Activated CD8-positive, alpha-beta T cell treated with anti-CD3 and anti-CD28 coated beads for 36 hours (primary cell): ENCODE data around the gene ZNF81. TPM values are rescaled to one million over a fixed set of nuclear protein-coding genes. Genes with fewer than 3 reads are reported as not detected.
A peak's percentile ranks its signal among the peaks of the same experiment; 100 is the strongest.
"Not testable (repeated sequence)": the region's sequence is repeated elsewhere in the genome, so short reads cannot be mapped to it uniquely, and the experiment has no call there.

ENCODE experiments used
- ATAC-seq: fragments of 200-7000 bp; cut with Tn5 transposase; one replicate; pipeline ENCODE4 v1.10.0; 2021; ENCODE audit warnings: mild to moderate bottlenecking, moderate library complexity
- CTCF ChIA-PET: fragments of 350-600 bp; sonication (Branson Sonifier 250); formaldehyde crosslinking; loops from one replicate; lab custom pipeline; 2021; ENCODE audit warnings: antibody characterized with exemption; lab: Charles Lee
- POLR2A ChIA-PET: fragments of 350-600 bp; sonication (Branson Sonifier 250); formaldehyde crosslinking; loops from one replicate; lab custom pipeline; 2021; ENCODE audit warnings: antibody characterized with exemption; lab: Charles Lee
- DNase-seq: peaks from one replicate; pipeline ENCODE4 v3.0.0-alpha.2; 2020
- H3K27ac Mint-ChIP-seq: one replicate; pipeline ENCODE4 v1.8.0; 2021; ENCODE audit warnings: mild to moderate bottlenecking, mixed read lengths
- H3K27me3 Mint-ChIP-seq: one replicate; pipeline ENCODE4 v1.8.0; 2021; ENCODE audit warnings: mixed read lengths
- H3K36me3 Mint-ChIP-seq: one replicate; pipeline ENCODE4 v1.8.0; 2021; ENCODE audit warnings: low read depth, mixed read lengths
- H3K4me1 Mint-ChIP-seq: one replicate; pipeline ENCODE4 v1.8.0; 2021; ENCODE audit warnings: low read depth, mixed read lengths
- H3K4me3 Mint-ChIP-seq: one replicate; pipeline ENCODE4 v1.8.0; 2021; ENCODE audit warnings: mild to moderate bottlenecking, moderate library complexity, mixed read lengths
- H3K9me3 Mint-ChIP-seq: one replicate; pipeline ENCODE4 v1.8.0; 2021; ENCODE audit warnings: mixed read lengths
- CTCF ChIP-seq: fragments of 200-600 bp; IDR thresholded peaks from one replicate; pipeline ENCODE4 v1.8.0; 2022; ENCODE audit warnings: antibody characterized with exemption, mild to moderate bottlenecking
- intact Hi-C: fragments of 100-400 bp; cut with micrococcal nuclease; formaldehyde crosslinking; loops from one replicate; pipeline ENCODE4 v1.10.0; 2022
- total RNA-seq, 2 experiments: library from RNA; stranded (reverse); gene quantifications; one replicate each; pipeline ENCODE4 v1.2.3, GENCODE V29; 2021

ZNF81 gene
- total RNA-seq, 2 experiments from 2014 or later = 5.4 to 6.3 TPM

GRCh38 chrX:47918274-47918673 lies 81.6 kb downstream of the ZNF81 start:
- Mint-ChIP-seq H3K4me3 (no peak overlapping the region), H3K27me3 (no peaks in the 10 kb centered on the region), H3K27ac (no peak overlapping the region), H3K36me3 (peaks cover 35% of the 10 kb centered on the region), H3K4me1 (no peaks in the 10 kb centered on the region), H3K9me3 (peaks cover 32% of the 10 kb centered on the region)
- intact Hi-C loops = no loop called here
- TF ChIP-seq CTCF = no peak
- no peak for DNase-seq
- ChIA-PET POLR2A (no interaction called here), CTCF (no interaction called here)
- ATAC-seq = no peak

- no peaks in the 10 kb centered on the region for H3K36me3 Mint-ChIP-seq
- no peak overlapping the region for H3K4me3 Mint-ChIP-seq
- no peak overlapping the region for H3K27ac Mint-ChIP-seq
- intact Hi-C loops = no loop called here
- no peak for TF ChIP-seq CTCF
- no peaks in the 10 kb centered on the region for H3K27me3 Mint-ChIP-seq
- no peaks in the 10 kb centered on the region for H3K4me1 Mint-ChIP-seq
- CTCF ChIA-PET = no interaction called here
- H3K9me3 Mint-ChIP-seq = no peaks in the 10 kb centered on the region
- POLR2A ChIA-PET = no interaction called here
- ATAC-seq (no peak), DNase-seq (no peak)
These were observed 90.5 kb downstream of the ZNF81 start for GRCh38 chrX:47927212-47927611.

- H3K9me3 Mint-ChIP-seq, H3K27me3 Mint-ChIP-seq, H3K36me3 Mint-ChIP-seq, intact Hi-C loops, POLR2A ChIA-PET, H3K27ac Mint-ChIP-seq, H3K4me1 Mint-ChIP-seq, DNase-seq, ATAC-seq, H3K4me3 Mint-ChIP-seq, CTCF ChIA-PET: not testable (repeated sequence)
These were observed 95.3 kb downstream of the ZNF81 start for GRCh38 chrX:47931970-47932369.

- CTCF ChIA-PET = no interaction called here
- no peak for ATAC-seq
- intact Hi-C loops = no loop called here
These were observed 97.2 kb downstream of the ZNF81 start for GRCh38 chrX:47933946-47934345.

GRCh38 chrX:47936224-47936939 lies 99.7 kb downstream of the ZNF81 start:
- Mint-ChIP-seq H3K27ac (peak overlapping the region; percentile 66), H3K4me1 (peaks cover 9% of the 10 kb centered on the region), H3K36me3 (no peaks in the 10 kb centered on the region), H3K27me3 (no peaks in the 10 kb centered on the region), H3K4me3 (peak overlapping the region; percentile 61), H3K9me3 (no peaks in the 10 kb centered on the region)
- TF ChIP-seq CTCF = no peak
- CTCF ChIA-PET = interaction anchor here (1.0 kb wide), 1 partner anchor 91 kb away, joined by 3 read pairs; no protein-coding TSS in a partner anchor
- intact Hi-C loops = no loop called here
- ATAC-seq (peak; percentile 66), DNase-seq (peak; percentile 47)
- POLR2A ChIA-PET = no interaction called here

More at GRCh38 chrX:47933946-47934345, 97.2 kb downstream of the ZNF81 start:
- Mint-ChIP-seq H3K27ac (no peak overlapping the region), H3K9me3 (no peaks in the 10 kb centered on the region), H3K4me3 (no peak overlapping the region), H3K36me3 (no peaks in the 10 kb centered on the region), H3K27me3 (no peaks in the 10 kb centered on the region), H3K4me1 (peaks cover 9% of the 10 kb centered on the region)
- POLR2A ChIA-PET = no interaction called here
- TF ChIP-seq CTCF = no peak
- DNase-seq = no peak
